Mononuclear cell (primary cell): ENCODE results near the gene DHDH. TPM values are rescaled to one million over a fixed set of nuclear protein-coding genes. Genes with fewer than 3 reads are reported as not detected.

Source experiments
- H3K27me3 ChIP-seq: 2 replicates; pipeline ENCODE4 v1.6.0; 2011; ENCODE audit warnings: low read length, control low read depth; ENCODE audit not compliant: insufficient read depth
- H3K4me1 ChIP-seq: 2 replicates; pipeline ENCODE4 v1.5.1; 2011; ENCODE audit warnings: mild to moderate bottlenecking, low read length, control low read depth; ENCODE audit not compliant: insufficient read depth
- H3K4me3 ChIP-seq: 2 replicates; pipeline ENCODE4 v1.5.1; 2011; ENCODE audit warnings: mild to moderate bottlenecking, low read length, moderate library complexity
- H3K9me3 ChIP-seq: 2 replicates; pipeline ENCODE4 v1.5.1; 2011; ENCODE audit warnings: low read depth, mild to moderate bottlenecking, control low read depth, low read length
- total RNA-seq: library from RNA; depleted of rRNA; stranded (reverse); fragments of >200 nt; gene quantifications from one replicate; pipeline ENCODE4 v1.2.3, GENCODE V29; 2012

DHDH gene
- total RNA-seq, 1 donor = 0.21 TPM

DNA sequence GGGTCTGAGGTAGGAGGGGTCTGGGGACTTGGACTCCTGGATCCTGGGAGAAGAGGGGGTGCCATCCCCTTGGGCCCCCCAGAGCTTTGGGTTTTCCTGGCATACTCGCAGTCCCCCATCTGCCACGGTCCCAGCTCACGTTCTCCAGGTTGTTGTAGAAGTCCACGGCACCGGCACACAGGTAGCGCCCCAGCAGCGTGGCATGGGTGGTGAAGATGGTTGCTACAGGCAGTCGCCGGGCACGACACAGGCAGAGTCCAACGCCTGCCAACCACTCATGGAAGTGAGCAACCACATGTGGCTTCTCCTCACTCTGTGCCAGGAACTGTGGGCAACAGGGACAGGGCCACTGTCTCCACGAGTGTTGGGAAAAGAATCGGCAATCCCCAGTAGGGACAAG, 52.2 kb downstream of the DHDH start:
- H3K4me1 ChIP-seq = no peaks in the 10 kb centered on the region
- H3K27me3 ChIP-seq = no peaks in the 10 kb centered on the region
- H3K9me3 ChIP-seq = no peaks in the 10 kb centered on the region
- H3K4me3 ChIP-seq = no peak overlapping the region

DNA sequence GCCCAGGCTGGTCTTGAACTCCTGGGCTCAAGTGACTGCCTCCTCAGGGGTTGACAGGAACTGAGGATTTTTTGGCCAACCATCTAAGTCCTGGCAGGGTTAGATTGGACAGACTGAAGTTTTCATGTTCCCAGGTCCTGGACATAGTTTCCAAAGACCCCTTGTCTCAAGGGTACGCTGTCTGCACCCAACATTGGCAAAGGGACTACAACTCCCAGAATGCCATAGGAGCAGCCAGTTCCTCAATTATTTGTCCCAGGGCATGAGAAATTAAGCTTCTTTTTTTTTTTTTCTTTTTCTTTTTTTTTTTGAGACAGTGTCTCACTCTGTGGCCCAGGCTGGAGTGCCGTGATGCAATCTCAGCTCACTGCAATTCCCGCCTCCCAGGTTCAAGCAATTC, 52.7 kb downstream of the DHDH start:
- no peak overlapping the region for H3K4me3 ChIP-seq
- H3K9me3 ChIP-seq = no peaks in the 10 kb centered on the region
- no peaks in the 10 kb centered on the region for H3K27me3 ChIP-seq
- peaks cover 4% of the 10 kb centered on the region for H3K4me1 ChIP-seq

DNA sequence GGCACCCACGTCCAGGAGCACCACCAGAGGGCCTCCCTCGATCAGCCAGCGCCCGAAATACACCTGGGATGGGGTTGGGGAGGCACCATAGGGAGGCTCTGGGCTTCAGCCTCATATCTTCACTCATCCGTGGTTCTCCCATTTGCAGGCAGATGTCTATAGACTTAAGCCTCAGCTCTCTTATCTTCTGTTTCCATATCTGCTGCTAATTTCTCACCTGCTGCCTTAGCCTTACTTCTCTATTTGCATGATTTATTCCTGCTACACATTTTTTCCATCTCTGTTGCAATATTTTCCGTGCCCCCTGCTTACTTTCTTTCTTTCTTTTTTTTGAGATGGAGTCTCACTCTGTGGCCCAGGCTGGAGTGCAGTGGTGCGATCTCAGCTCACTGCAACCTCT, 53.8 kb downstream of the DHDH start:
- peaks cover 14% of the 10 kb centered on the region for H3K4me1 ChIP-seq
- no peaks in the 10 kb centered on the region for H3K27me3 ChIP-seq
- no peaks in the 10 kb centered on the region for H3K9me3 ChIP-seq
- no peak overlapping the region for H3K4me3 ChIP-seq

DNA sequence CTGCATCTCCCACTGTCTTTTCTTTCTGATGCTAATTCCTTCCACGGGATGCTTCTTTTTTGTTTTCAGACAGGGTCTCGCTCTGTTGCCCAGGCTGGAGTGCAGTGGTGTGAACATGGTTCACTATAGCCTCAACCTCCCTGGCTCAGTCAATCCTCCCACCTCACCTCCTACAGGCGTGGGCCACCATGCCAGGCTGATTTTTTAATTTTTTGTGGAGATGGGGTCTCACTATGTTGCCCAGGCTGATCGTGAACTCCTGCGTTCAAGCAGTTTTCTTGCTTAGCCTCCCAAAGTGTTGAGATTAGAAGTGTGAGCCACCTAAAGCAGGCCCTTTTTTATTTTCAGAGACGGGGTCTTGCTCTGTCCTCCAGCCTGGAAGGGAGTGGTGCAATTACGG, 54.8 kb downstream of the DHDH start:
- peaks cover 19% of the 10 kb centered on the region for H3K4me1 ChIP-seq
- no peak overlapping the region for H3K4me3 ChIP-seq
- no peaks in the 10 kb centered on the region for H3K9me3 ChIP-seq
- no peaks in the 10 kb centered on the region for H3K27me3 ChIP-seq

DNA sequence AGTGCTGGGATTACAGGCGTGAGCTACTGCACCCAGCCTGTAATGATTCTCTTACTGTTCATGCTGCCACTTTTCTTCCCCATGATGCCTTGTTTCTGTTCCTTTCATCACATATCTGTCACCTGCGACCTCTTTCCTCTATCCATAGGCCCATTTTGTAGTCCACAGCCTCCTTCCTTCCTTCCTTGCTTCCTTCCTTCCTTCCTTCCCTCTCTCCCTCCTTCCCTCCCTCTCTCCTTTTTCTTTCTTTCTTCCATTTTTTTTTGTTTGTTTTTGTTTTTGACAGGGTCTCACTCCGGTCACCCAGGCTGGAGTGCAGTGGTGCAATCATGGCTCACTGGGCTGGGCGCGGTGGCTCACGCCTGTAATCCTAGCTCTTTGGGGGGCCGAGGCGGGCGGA, 55.4 kb downstream of the DHDH start:
- Histone ChIP-seq H3K27me3 (no peaks in the 10 kb centered on the region), H3K4me3 (no peak overlapping the region), H3K9me3 (no peaks in the 10 kb centered on the region), H3K4me1 (peaks cover 19% of the 10 kb centered on the region)

DNA sequence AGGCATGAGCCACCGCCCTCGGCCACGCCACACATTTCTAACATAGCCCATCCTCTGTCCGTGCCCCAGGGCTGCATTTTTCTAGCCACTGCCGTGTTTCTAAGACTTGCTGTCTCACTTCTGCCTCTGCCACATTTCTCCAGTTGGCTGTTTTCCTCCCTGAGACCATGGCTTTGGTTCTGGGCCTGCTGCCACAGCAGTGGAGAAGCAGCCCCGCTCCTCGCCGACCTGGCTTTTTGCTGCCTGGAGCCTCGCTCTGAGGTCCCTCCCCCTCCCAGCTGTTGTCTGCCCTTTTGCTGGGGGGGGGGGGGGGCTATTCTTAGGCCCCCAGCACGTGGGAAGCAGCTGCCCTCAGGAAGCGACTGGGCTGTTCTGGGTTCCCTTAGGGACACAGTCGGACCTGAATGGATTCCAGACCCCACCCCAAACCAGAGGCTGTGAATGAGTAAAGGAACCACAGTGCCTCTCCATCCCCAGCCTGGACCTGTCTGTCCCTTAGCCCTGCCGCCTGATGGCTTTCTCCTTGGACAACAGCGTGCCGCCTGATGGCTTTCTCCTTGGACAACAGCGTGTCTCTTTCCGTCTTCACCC, 56.3 kb downstream of the DHDH start:
- no peak overlapping the region for H3K4me3 ChIP-seq
- H3K27me3 ChIP-seq = no peaks in the 10 kb centered on the region
- H3K4me1 ChIP-seq = peaks cover 28% of the 10 kb centered on the region
- H3K9me3 ChIP-seq = no peaks in the 10 kb centered on the region

DNA sequence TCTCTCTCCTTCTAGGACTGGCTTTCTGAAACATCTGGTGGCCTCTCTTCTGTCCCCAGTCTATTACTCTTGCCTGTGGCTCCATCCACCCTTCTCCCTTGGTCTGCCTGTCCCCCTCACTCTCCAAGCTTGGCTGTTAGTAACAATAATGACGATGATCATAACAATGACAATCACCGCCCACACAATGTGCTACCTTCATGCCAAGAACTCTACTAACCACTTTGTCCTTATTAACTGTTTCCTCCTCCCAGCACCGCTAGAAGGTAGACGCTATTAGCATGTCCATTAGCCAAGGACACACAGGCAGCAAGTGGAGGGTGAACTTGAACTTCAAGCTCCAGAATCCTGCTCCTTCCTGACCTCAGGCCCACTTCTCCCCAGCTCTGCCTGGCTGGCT, 56.9 kb downstream of the DHDH start:
- no peak overlapping the region for H3K4me3 ChIP-seq
- no peaks in the 10 kb centered on the region for H3K27me3 ChIP-seq
- H3K9me3 ChIP-seq = no peaks in the 10 kb centered on the region
- H3K4me1 ChIP-seq = peaks cover 32% of the 10 kb centered on the region

DNA sequence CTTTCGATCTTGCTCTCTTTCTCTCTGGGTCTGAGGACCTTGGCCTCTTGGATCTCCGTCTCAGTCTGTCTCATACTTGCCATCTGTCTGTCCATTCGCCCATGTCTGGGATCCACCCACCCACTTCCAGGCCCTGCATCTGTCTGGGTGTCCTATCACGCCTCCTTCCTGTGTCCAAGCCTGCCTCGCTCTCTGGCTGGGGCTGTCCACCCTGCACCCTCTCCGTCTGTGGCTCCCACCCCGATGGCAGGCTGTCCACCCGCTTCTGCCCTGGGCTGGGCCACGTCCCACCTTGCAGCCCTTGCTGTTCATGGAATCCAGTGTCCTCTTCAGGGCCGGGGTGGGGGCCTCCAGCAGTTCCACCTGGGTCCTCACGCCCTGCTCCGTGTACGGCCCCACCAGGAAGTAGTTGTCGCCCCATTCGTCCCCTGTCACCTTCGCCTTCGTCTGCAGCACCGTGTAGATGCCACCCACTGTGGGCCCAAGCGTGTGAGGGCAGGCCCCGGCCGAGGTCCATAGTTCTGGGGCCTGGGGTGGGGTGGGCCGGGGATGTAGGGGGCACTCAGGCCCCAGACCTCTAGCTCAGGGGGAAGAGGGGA, 57.6 kb downstream of the DHDH start:
- H3K4me3 ChIP-seq = no peak overlapping the region
- H3K27me3 ChIP-seq = no peaks in the 10 kb centered on the region
- no peaks in the 10 kb centered on the region for H3K9me3 ChIP-seq
- peaks cover 32% of the 10 kb centered on the region for H3K4me1 ChIP-seq

DNA sequence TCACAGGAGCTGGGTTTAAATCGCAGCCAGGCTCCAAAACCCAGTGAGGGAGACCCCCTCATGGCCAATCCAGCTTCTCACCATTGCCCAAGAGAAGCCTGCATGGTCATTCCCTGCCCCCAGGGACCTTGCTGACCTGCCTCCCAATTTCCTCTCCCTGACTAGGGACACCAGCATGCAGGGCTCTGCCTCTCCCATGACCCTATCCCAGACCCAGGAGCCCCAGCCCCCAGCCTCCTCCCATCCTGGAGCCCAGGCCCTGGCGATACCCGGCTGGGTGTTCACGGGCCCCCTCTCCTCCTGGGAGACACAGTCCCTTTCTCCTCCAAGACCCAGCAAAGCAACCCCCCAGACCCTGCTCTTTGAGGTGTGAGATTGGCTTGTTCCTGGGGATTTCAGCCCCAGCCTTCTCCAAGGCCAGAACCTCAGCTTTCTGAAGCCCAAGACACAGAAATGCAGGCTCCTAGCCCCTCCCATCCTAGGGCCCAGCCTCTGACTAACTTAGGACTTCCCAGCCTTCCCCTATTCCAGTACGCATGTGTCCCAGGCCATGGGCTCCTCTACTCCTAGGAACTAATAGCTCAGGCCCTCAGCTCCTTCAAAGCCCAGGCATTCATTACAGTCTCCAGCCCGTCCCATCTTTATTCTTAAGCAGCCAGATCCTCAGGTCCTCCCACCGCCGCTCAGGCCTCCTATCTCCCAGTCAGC, 58.5 kb downstream of the DHDH start:
- Histone ChIP-seq H3K4me1 (peaks cover 32% of the 10 kb centered on the region), H3K4me3 (peak overlapping the region; percentile 90), H3K9me3 (no peaks in the 10 kb centered on the region), H3K27me3 (no peaks in the 10 kb centered on the region)

DNA sequence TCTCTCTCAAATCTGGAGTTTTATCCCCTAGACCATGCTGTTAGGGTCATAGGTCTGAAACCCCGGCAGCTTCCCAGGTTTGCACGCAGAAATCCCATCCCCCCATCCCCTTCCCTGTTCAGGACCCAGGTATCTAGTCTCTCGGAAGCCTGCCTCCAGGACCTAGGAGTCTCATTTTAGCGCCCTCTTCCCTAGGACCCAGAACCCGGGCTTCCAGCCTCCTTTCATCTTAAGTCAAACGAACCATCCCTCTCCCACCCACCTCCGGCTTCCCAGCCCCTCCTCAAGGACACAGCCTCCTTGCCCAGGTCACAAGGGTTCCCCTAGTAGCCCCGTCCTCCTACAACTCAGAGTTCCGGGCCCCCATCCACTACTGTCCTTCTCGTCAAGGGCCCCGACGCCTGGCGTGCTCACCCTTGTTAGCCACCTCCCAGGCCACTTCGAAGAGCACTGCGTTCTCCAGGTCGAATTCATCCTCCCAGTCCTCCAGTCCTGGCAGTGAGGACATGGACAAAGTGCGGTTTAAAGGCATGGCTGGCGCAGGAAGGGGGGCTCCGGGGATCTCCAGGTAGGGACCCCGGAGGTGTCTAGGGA, 59.2 kb downstream of the DHDH start:
- H3K4me1 ChIP-seq = peaks cover 32% of the 10 kb centered on the region
- H3K27me3 ChIP-seq = no peaks in the 10 kb centered on the region
- H3K4me3 ChIP-seq = peak overlapping the region; percentile 90
- H3K9me3 ChIP-seq = no peaks in the 10 kb centered on the region

DNA sequence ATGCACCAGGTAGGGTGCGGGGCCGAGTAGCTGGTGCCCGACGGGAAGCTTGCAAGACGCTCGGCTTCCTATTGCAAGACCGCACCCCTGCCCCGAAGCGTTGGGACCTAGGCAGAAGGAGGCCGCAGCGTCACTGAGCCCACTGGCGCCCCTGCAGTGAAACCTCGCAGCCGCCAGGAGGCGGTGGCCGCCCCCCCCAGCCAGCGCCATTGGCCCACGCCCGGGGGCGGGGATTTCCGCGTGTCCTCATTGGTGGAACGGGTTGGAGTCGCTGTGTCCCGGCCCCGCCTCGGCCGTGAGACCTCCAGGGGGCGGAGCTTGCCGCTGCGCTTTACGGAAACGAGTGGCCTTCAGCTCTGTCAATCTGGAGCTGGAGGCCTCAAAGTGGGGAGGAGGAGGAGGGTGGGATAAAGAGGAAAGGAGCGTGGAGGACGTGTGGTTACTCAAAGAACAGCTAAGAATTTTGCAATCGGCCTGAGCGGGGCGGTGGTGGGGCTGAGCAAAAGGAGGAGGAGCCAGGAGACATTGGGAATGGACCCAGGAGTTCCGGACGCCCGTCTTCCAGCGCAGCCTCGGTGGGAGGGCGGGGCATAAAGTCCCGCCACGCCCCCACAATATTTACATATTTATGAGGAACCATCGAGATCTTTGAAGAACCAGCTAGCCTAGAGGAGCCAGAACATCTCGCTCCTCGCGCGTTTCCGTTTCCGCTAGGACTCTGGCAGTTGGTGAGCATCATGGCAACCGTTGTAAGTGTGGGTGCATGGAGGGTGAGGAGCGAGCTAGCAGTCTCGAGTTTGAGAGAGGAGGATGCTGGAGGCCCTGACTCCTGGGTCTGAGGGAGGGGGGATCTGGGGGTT, 59.9 kb downstream of the DHDH start, which contains the start of the genes GYS1 and RUVBL2:
Gene GYS1, minus strand, starts transcription at position 135 of the 860 bp plus-strand sequence. CDS start 197 bp downstream, outside the sequence.
Gene RUVBL2, plus strand, starts transcription at position 713 of the 860 bp plus-strand sequence. Its CDS starts 25 bp downstream, at position 738.
- peaks cover 32% of the 10 kb centered on the region for H3K4me1 ChIP-seq
- H3K9me3 ChIP-seq = no peaks in the 10 kb centered on the region
- H3K27me3 ChIP-seq = no peaks in the 10 kb centered on the region
- peak within 1 kb of the TSS; percentile 90 for H3K4me3 ChIP-seq

DNA sequence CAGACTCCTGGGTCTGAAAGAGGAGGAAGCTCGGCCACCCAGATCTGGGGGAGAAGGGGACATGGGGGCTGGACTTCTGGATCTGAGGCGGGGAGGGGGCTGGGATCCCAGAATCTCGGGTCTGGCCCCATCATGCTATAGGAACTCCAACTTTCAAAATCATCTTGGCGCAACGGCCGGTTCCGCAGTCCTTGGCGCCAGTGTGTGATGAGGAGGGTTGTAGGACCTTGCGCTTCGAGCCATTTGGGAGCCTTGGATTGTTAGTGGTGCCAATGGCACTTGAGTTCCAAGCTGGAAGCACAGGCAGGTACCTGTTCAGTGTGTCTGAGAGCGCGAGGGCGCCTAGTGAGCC, 60.5 kb downstream of the DHDH start:
- Histone ChIP-seq H3K4me1 (peaks cover 32% of the 10 kb centered on the region), H3K9me3 (no peaks in the 10 kb centered on the region), H3K27me3 (no peaks in the 10 kb centered on the region), H3K4me3 (peak overlapping the region; percentile 90)
